Liver (tissue), 9 donors: ENCODE data around the gene BMP8A. TPM values are rescaled to one million over a fixed set of nuclear protein-coding genes. Genes with fewer than 3 reads are reported as not detected.
"Not testable (repeated sequence)": the region's sequence is repeated elsewhere in the genome, so short reads cannot be mapped to it uniquely, and the experiment has no call there.

Experiments
- DNase-seq: peaks from one replicate; pipeline ENCODE4 v3.0.0-alpha.2; 2017; ENCODE audit warnings: low spot score
- H3K27ac ChIP-seq, 2 donors: one replicate each; pipeline ENCODE4 v1.7.0; 2013; ENCODE audit warnings: inconsistent platforms in 2 of 2, low read length in 2 of 2, control low read depth in 1 of 2, low read depth in 1 of 2, mild to moderate bottlenecking in 1 of 2
- H3K27me3 ChIP-seq, 4 donors: one replicate each; pipeline versions ENCODE4 v1.6.1 to v1.7.0; 2013; ENCODE audit warnings: low read length in 3 of 4, inconsistent platforms in 1 of 4, mild to moderate bottlenecking in 1 of 4, moderate library complexity in 1 of 4; ENCODE audit not compliant: control insufficient read depth in 4 of 4, insufficient read depth in 4 of 4
- H3K36me3 ChIP-seq, 4 donors: one replicate each; pipeline versions ENCODE4 v1.6.1 to v1.7.0; 2013; ENCODE audit warnings: low read length in 3 of 4, mild to moderate bottlenecking in 3 of 4, low read depth in 1 of 4, moderate library complexity in 1 of 4; ENCODE audit not compliant: control insufficient read depth in 4 of 4, insufficient read depth in 3 of 4
- H3K4me1 ChIP-seq, 4 donors: one replicate each; pipeline versions ENCODE4 v1.6.1 to v1.7.0; 2013; ENCODE audit warnings: low read length in 3 of 4, mild to moderate bottlenecking in 3 of 4, moderate library complexity in 1 of 4; ENCODE audit not compliant: control insufficient read depth in 4 of 4, insufficient read depth in 4 of 4
- H3K4me3 ChIP-seq, 3 donors: one replicate each; pipeline versions ENCODE4 v1.6.1 to v1.7.0; 2013; ENCODE audit warnings: low read length in 3 of 3, control low read depth in 1 of 3, low read depth in 1 of 3, mild to moderate bottlenecking in 1 of 3
- H3K9ac ChIP-seq, 2 donors: one replicate each; pipeline ENCODE4 v1.7.0; 2013; ENCODE audit warnings: low read length in 2 of 2, mild to moderate bottlenecking in 2 of 2, moderate library complexity in 2 of 2, control low read depth in 1 of 2, low read depth in 1 of 2
- H3K9me3 ChIP-seq, 4 donors: one replicate each; pipeline versions ENCODE4 v1.6.1 to v1.7.0; 2013; ENCODE audit warnings: low read length in 3 of 4; ENCODE audit not compliant: control insufficient read depth in 4 of 4
- HNF4A ChIP-seq, 2 donors: conservative IDR thresholded peaks; 2 replicates each; pipeline ENCODE4 v1.6.1; 2016; ENCODE audit warnings: antibody characterized with exemption in 2 of 2, mild to moderate bottlenecking in 2 of 2
- HNF4G ChIP-seq: IDR thresholded peaks from 2 replicates; pipeline ENCODE4 v1.6.1; 2016; ENCODE audit warnings: antibody characterized with exemption
- NR2F2 ChIP-seq: IDR thresholded peaks from 2 replicates; pipeline ENCODE4 v1.6.1; 2016; ENCODE audit warnings: antibody characterized with exemption
- RXRA ChIP-seq, 2 donors: IDR thresholded peaks; 2 replicates each; pipeline ENCODE4 v1.6.1; 2017 to 2018; ENCODE audit warnings: antibody characterized with exemption in 2 of 2, mild to moderate bottlenecking in 1 of 2
- SP1 ChIP-seq: IDR thresholded peaks from 2 replicates; pipeline ENCODE4 v1.6.1; 2018; ENCODE audit warnings: antibody characterized with exemption, mild to moderate bottlenecking
- WGBS: extraction: QIAGEN DNeasy Blood & Tissue Kit; methylation state at CpG from one replicate; pipeline ENCODE4 v1.1.7; 2013; 5-methylcytosine and 5-hydroxymethylcytosine counted together
- polyA plus RNA-seq, 2 donors: library from polyadenylated mRNA; stranded (reverse) in 1 of 2; unstranded in 1 of 2; fragments of 200-250 nt in 1 of 2; fragments of >200 nt in 1 of 2; fragmentation: Nextera tagmentation in 1 of 2; extraction: Ambion mirVana in 1 of 2; gene quantifications; one replicate each; pipeline versions ENCODE4 v1.2.1 to v1.2.3, GENCODE V29; 2013 to 2015
- total RNA-seq, 2 donors: library from RNA; depleted of rRNA; stranded (reverse); fragments of >200 nt; gene quantifications; one replicate each; pipeline ENCODE4 v1.2.3, GENCODE V29; 2014
- donor health status: healthy.
- donor health status: healthy.
- donor health status: healthy.
- donor health status: healthy.
- donor health status: healthy.

The BMP8A gene
- total and polyA plus RNA-seq, 4 donors = not detected

DNA sequence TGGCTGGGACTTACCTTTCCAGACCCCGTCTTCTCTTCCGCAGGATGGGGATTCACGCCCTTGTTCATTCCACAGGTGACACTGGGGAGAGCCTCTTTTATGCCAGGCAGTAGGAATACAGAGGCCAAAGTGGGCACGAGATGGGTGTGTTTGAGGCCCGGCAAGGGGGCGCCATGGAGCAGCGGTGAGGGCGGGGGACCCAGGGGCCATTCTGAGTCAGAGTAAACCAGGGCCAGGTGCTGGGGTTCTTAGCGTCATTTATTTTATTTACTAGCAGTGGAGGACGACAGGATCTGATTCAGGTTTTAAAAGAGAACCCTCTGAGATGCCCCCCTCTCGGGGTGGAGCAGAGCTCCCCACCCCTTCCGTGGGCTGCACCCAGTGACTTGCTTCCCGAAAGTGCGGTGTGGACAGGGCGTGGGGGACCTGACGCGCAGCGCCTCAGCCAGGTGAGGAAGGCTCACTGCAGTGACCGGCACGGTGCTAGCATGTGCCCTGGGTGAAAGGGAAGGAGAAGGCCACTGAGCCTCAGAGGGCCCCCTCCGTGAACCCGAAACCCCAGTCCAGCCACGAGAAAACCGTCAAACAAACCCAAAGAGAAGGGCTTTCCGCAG is 20.9 kb downstream of the BMP8A start:
- not testable (repeated sequence) for H3K36me3 ChIP-seq, H3K4me1 ChIP-seq, DNase-seq

DNA sequence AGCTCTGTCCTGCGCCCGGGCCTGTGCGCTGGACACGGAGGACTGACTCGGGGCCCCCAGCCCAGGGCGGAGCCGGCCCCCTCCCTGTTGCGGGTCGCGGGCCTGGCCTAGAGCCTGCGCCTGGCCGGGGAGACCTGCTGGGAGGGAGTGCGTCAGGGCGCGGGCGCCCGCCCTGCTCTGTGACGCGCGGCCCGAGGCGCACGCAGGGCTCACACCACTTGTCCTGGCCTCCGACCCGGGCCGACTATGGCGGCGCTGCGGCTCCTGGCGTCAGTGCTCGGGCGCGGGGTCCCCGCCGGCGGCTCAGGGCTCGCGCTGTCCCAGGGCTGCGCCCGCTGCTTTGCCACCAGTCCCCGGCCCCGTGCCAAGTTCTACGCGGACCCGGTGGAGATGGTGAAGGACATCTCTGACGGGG is 23.3 kb downstream of the BMP8A start:
- H3K27me3 ChIP-seq, DNase-seq, H3K9me3 ChIP-seq, H3K4me1 ChIP-seq, H3K36me3 ChIP-seq, H3K27ac ChIP-seq, H3K9ac ChIP-seq: not testable (repeated sequence)
- WGBS = 2% methylated on average over 46 of the region's 46 CpGs
- H3K4me3 ChIP-seq = peak overlapping the region in 1 of 3 donors; percentile 29

More for the DNA sequence above, 20.9 kb downstream of the BMP8A start:
- H3K9ac ChIP-seq, H3K9me3 ChIP-seq, H3K27ac ChIP-seq, H3K27me3 ChIP-seq, H3K4me3 ChIP-seq: not testable (repeated sequence)
- 53% methylated on average over 7 of the region's 25 CpGs for WGBS

DNA sequence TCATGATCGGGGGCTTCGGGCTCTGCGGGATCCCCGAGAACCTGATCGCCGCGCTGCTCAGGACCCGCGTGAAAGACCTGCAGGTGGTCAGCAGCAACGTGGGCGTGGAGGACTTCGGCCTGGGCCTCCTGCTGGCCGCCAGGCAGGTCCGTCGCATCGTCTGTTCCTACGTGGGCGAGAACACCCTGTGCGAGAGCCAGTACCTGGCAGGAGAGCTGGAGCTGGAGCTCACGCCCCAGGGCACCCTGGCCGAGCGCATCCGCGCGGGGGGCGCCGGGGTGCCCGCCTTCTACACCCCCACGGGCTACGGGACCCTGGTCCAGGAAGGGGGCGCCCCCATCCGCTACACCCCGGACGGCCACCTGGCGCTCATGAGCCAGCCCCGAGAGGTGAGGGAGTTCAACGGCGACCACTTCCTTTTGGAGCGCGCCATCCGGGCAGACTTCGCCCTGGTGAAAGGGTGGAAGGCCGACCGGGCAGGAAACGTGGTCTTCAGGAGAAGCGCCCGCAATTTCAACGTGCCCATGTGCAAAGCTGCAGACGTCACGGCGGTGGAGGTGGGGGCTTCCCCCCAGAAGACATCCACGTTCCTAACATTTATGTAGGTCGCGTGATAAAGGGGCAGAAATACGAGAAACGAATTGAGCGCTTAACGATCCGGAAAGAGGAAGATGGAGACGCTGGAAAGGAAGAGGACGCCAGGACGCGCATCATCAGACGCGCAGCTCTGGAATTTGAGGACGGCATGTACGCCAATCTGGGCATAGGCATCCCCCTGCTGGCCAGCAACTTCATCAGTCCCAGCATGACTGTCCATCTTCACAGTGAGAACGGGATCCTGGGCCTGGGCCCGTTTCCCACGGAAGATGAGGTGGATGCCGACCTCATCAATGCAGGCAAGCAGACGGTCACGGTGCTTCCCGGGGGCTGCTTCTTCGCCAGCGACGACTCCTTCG is 24.0 kb downstream of the BMP8A start:
- H3K9me3 ChIP-seq, H3K4me1 ChIP-seq, H3K9ac ChIP-seq, H3K27me3 ChIP-seq, H3K4me3 ChIP-seq, DNase-seq, H3K36me3 ChIP-seq, H3K27ac ChIP-seq: not testable (repeated sequence)
- WGBS = 17% methylated on average over 24 of the region's 78 CpGs

DNA sequence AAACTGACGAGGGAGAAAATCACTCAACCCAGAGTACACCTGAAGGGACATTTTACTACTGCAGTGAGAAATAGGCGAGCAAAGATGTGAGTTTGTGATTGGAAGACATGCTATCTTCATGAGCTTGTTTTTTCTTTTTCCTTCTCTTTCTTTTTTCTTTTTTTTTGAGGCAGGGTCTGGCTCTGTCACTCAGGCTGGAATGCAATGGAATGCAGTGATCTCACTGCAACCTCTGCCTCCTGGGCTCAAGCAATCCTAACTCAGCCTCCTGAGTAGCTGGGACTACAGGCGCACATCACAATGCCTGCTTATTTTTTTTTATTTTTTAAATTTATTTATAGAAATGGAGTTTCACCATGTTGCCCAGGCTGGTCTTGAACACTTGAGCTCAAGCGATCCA is 25.4 kb downstream of the BMP8A start:
- DNase-seq, H3K4me3 ChIP-seq: not testable (repeated sequence)
- 95% methylated on average over 4 of the region's 4 CpGs for WGBS

DNA sequence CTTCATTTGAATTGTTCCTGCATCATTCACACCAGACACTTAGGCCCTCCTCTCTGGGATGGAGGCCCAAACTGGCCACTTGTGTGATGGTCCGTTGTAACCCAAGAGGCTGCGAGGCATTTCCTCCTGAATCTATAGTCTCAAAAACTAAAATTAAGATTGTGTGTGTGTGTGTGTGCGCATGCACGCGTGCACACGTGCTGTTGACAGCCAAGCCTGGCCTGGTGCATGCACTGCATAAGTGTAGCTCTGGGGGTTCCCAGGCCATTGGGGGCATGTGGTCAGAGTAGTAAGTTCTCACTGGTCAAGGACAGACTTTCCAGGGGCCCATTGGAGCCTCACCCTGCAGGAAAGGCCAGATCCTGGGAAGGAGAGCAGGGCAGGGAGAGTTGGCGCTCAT is 26.5 kb downstream of the BMP8A start:
- not testable (repeated sequence) for H3K4me1 ChIP-seq, DNase-seq, H3K4me3 ChIP-seq, H3K9me3 ChIP-seq, H3K36me3 ChIP-seq, H3K27me3 ChIP-seq, H3K9ac ChIP-seq, H3K27ac ChIP-seq
- WGBS = 95% methylated on average over 6 of the region's 7 CpGs

More for the DNA sequence above, 25.4 kb downstream of the BMP8A start:
- H3K9ac ChIP-seq, H3K27me3 ChIP-seq, H3K36me3 ChIP-seq, H3K4me1 ChIP-seq, H3K27ac ChIP-seq, H3K9me3 ChIP-seq: not testable (repeated sequence)

DNA sequence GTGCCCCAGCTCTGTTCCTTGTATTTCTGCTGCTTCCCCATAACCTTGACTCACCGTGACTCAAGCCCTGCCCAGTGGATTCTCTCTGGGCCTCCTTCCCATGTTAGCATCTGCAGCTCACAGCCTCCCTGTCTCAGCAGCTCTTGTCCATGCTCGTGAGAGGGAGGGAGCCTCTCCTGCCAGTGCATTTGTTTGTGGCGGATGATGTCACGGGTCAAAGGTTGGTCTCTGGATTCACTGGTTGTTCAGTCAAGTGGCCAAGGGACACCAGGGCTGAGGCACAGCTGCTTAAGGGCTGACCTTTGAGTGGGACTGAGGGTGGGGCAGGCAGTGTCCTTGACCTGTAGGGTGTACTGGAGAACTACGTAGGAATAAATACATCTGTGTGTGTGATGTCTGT is 27.9 kb downstream of the BMP8A start:
- H3K9me3 ChIP-seq, H3K9ac ChIP-seq, H3K27ac ChIP-seq, H3K36me3 ChIP-seq, H3K27me3 ChIP-seq, DNase-seq, H3K4me3 ChIP-seq, H3K4me1 ChIP-seq: not testable (repeated sequence)
- 30% methylated on average over 2 of the region's 5 CpGs for WGBS
- TF ChIP-seq HNF4A (conservative IDR thresholded peaks at IDR 0.05) = peak; percentile 40 to 59
- peak in 1 of 2 donors; percentile 42 for TF ChIP-seq RXRA (IDR thresholded peaks at IDR 0.05)
- TF ChIP-seq HNF4G = peak; percentile 7
- peak; percentile 38 for TF ChIP-seq NR2F2
- peak; percentile 16 for TF ChIP-seq SP1

DNA sequence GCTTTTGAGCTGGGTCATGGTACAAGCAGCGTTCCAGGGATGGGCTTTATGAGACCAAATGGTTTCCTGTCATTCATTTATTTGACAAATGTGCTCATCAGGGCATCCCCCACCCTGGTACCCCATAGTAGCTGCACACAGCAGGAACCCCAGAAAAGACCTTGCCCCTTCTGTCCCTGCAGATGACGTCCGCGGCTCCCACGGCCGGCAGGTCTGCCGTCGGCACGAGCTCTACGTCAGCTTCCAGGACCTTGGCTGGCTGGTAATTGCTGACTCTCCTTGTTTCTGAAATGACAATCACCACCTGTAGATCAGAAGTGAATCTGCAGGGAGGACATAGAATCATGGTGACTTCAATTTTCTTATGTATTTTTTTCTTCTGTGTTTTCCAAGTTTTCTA is 30.8 kb downstream of the BMP8A start:
- H3K4me3 ChIP-seq, H3K4me1 ChIP-seq, H3K9ac ChIP-seq, DNase-seq, H3K27me3 ChIP-seq, H3K27ac ChIP-seq, H3K9me3 ChIP-seq: not testable (repeated sequence)
- 87% methylated on average over 10 of the region's 10 CpGs for WGBS
- H3K36me3 ChIP-seq = peaks cover 2 to 13% (median 4%) of the 10 kb centered on the region in 4 donors
